Hematopoietic multipotent progenitor cell treated with erythropoietin and hydrocortisone succinate and interleukin-3 and kit ligand, for 4 days (in vitro differentiated cells): Measurements from ENCODE around the gene MAGEF1.

Experiments
- DNase-seq: peaks from one replicate; pipeline ENCODE4 v3.0.0-alpha.2; 2015

MAGEF1 gene

GRCh38 chr3:184719709-184720108 lies 7.8 kb upstream of the MAGEF1 start:
- no peak for DNase-seq

- no peak for DNase-seq
Observed at GRCh38 chr3:184718431-184718830, 6.6 kb upstream of the MAGEF1 start.

- DNase-seq, result no peak
Observed at GRCh38 chr3:184717399-184717983, 5.6 kb upstream of the MAGEF1 start.

GRCh38 chr3:184716622-184717398 lies 4.9 kb upstream of the MAGEF1 start:
- no peak for DNase-seq

- no peak for DNase-seq
Observed at GRCh38 chr3:184715943-184716621, 4.2 kb upstream of the MAGEF1 start.

- no peak for DNase-seq
Observed at GRCh38 chr3:184713521-184713920, 1.7 kb upstream of the MAGEF1 start.

- no peak for DNase-seq
Observed at GRCh38 chr3:184713040-184713355, 1.1 kb upstream of the MAGEF1 start.

- no peak for DNase-seq
Observed at GRCh38 chr3:184712248-184713039, 580 bp upstream of the MAGEF1 start.

- DNase-seq, result peak; percentile 77
Observed at GRCh38 chr3:184710870-184711492, 883 bp downstream of the MAGEF1 start.

- DNase-seq, result no peak
Observed at GRCh38 chr3:184703657-184704056, 8.2 kb downstream of the MAGEF1 start.

GRCh38 chr3:184700759-184701158 lies 11.1 kb downstream of the MAGEF1 start:
- no peak for DNase-seq

- DNase-seq, result no peak
Observed at GRCh38 chr3:184697845-184698244, 14.0 kb downstream of the MAGEF1 start.

GRCh38 chr3:184696697-184697096 lies 15.2 kb downstream of the MAGEF1 start:
- DNase-seq, result no peak

GRCh38 chr3:184694716-184695115 lies 17.1 kb downstream of the MAGEF1 start:
- DNase-seq, result no peak

- no peak for DNase-seq
Observed at GRCh38 chr3:184694133-184694665, 17.7 kb downstream of the MAGEF1 start.

- DNase-seq, result no peak
Observed at GRCh38 chr3:184693011-184693975, 18.6 kb downstream of the MAGEF1 start.

- DNase-seq, result peak; percentile 59
Observed at GRCh38 chr3:184691397-184692231, 20.2 kb downstream of the MAGEF1 start.

- DNase-seq, result no peak
Observed at GRCh38 chr3:184690192-184690883, 21.5 kb downstream of the MAGEF1 start.

GRCh38 chr3:184688882-184689271 lies 23.0 kb downstream of the MAGEF1 start:
- DNase-seq, result no peak
